HCEC 1CT (cell line): ENCODE results near the gene DPY19L3.
"Not testable (repeated sequence)": the region's sequence is repeated elsewhere in the genome, so short reads cannot be mapped to it uniquely, and the experiment has no call there.

Source experiments
- DNase-seq: peaks from one replicate; pipeline ENCODE4 v3.0.0-alpha.2; 2017

Gene DPY19L3

GRCh38 chr19:32397671-32398101 is 7.9 kb upstream of the DPY19L3 start:
- DNase-seq = peak; percentile 74

GRCh38 chr19:32401992-32402391 is 3.6 kb upstream of the DPY19L3 start:
- no peak for DNase-seq

GRCh38 chr19:32403291-32403995 is 2.1 kb upstream of the DPY19L3 start:
- no peak for DNase-seq

- no peak for DNase-seq
These were observed 1.2 kb upstream of the DPY19L3 start for GRCh38 chr19:32404213-32404932.

- DNase-seq = no peak
These were observed 588 bp upstream of the DPY19L3 start for GRCh38 chr19:32404933-32405430.

- DNase-seq = no peak
These were observed 812 bp downstream of the DPY19L3 start for GRCh38 chr19:32406161-32407003.

GRCh38 chr19:32407004-32407992 is 1.7 kb downstream of the DPY19L3 start:
- DNase-seq = peak; percentile 56

- no peak for DNase-seq
These were observed 9.7 kb downstream of the DPY19L3 start for GRCh38 chr19:32415246-32415645.

- DNase-seq = no peak
These were observed 10.1 kb downstream of the DPY19L3 start for GRCh38 chr19:32415669-32416068.

- DNase-seq = peak; percentile 13
These were observed 11.3 kb downstream of the DPY19L3 start for GRCh38 chr19:32416749-32417456.

- DNase-seq = no peak
These were observed 12.6 kb downstream of the DPY19L3 start for GRCh38 chr19:32418155-32418554.

GRCh38 chr19:32421589-32422361 is 16.2 kb downstream of the DPY19L3 start:
- no peak for DNase-seq

- DNase-seq = no peak
These were observed 16.9 kb downstream of the DPY19L3 start for GRCh38 chr19:32422435-32422834.

- not testable (repeated sequence) for DNase-seq
These were observed 18.4 kb downstream of the DPY19L3 start for GRCh38 chr19:32423944-32424343.

- DNase-seq = no peak
These were observed 22.0 kb downstream of the DPY19L3 start for GRCh38 chr19:32427536-32427935.

GRCh38 chr19:32436692-32437091 is 31.1 kb downstream of the DPY19L3 start:
- no peak for DNase-seq

GRCh38 chr19:32437096-32437495 is 31.5 kb downstream of the DPY19L3 start:
- no peak for DNase-seq

GRCh38 chr19:32438751-32439150 is 33.2 kb downstream of the DPY19L3 start:
- no peak for DNase-seq

GRCh38 chr19:32442650-32443049 is 37.1 kb downstream of the DPY19L3 start:
- DNase-seq = no peak

- DNase-seq = not testable (repeated sequence)
These were observed 42.0 kb downstream of the DPY19L3 start for GRCh38 chr19:32447534-32447933.
